OCI-LY3 (cell line): ENCODE results near the gene NPVF.

ENCODE experiments used
- H2AFZ ChIP-seq: fragments of 200-600, 300-600 bp; shearing (Covaris generic); 2 replicates; pipeline ENCODE4 v1.6.0; 2014; ENCODE audit warnings: antibody characterized with exemption, low read depth, low read length
- H3K27ac ChIP-seq: fragments of 200-600, 300-600 bp; sonication (generic); 2 replicates; pipeline ENCODE4 v1.5.1; 2014; ENCODE audit warnings: mild to moderate bottlenecking, low read length, moderate library complexity, mixed read lengths
- H3K27me3 ChIP-seq: fragments of 200-600, 300-600 bp; sonication (generic); 2 replicates; pipeline ENCODE4 v1.6.1; 2014; ENCODE audit warnings: low read depth, low read length, mixed read lengths
- H3K36me3 ChIP-seq: fragments of 200-600, 300-600 bp; sonication (generic); replicated peaks from 2 replicates; pipeline ENCODE3; 2014; ENCODE audit warnings: low read depth, low read length, mixed read lengths
- H3K4me1 ChIP-seq: fragments of 300-600, 200-600 bp; sonication (generic); 2 replicates; pipeline ENCODE4 v1.6.1; 2014; ENCODE audit warnings: low read length, mixed read lengths
- H3K4me2 ChIP-seq: fragments of 200-600, 300-600 bp; sonication (generic); 2 replicates; pipeline ENCODE4 v1.6.1; 2014; ENCODE audit warnings: low read length, mixed read lengths
- H3K4me3 ChIP-seq: fragments of 300-600, 200-600 bp; sonication (generic); 2 replicates; pipeline ENCODE4 v1.5.1; 2014; ENCODE audit warnings: antibody characterized with exemption, mild to moderate bottlenecking, low read length, moderate library complexity
- H3K79me2 ChIP-seq: fragments of 300-600, 200-600 bp; shearing (Covaris generic); 2 replicates; pipeline ENCODE4 v1.6.1; 2014; ENCODE audit warnings: mild to moderate bottlenecking, low read length, mixed read lengths
- H3K9ac ChIP-seq: fragments of 300-600, 200-600 bp; shearing (Covaris generic); 2 replicates; pipeline ENCODE4 v1.6.0; 2014; ENCODE audit warnings: mild to moderate bottlenecking, low read length, moderate library complexity
- H3K9me3 ChIP-seq: fragments of 200-600, 300-600 bp; shearing (Covaris generic); 2 replicates; pipeline ENCODE4 v1.6.1; 2014; ENCODE audit warnings: low read length, mixed read lengths; ENCODE audit not compliant: insufficient read depth
- H4K20me1 ChIP-seq: fragments of 200-600, 300-600 bp; sonication (generic); 2 replicates; pipeline ENCODE4 v1.6.1; 2016; ENCODE audit warnings: low read length, mixed read lengths; ENCODE audit not compliant: insufficient read depth
- CTCF ChIP-seq: fragments of 200-600, 300-600 bp; sonication (generic); IDR thresholded peaks from 2 replicates; pipeline ENCODE4 v1.5.1; 2014; ENCODE audit warnings: antibody characterized with exemption, low read length, low read depth
- EZH2phosphoT487 ChIP-seq: fragments of 200-600 bp; shearing (Covaris generic); IDR thresholded peaks from 2 replicates; pipeline ENCODE4 v1.6.1; 2018; ENCODE audit warnings: antibody characterized with exemption, mixed run types, low read depth

NPVF gene

GRCh38 chr7:25261545-25262140 lies 33.4 kb upstream of the NPVF start:
- Histone ChIP-seq H3K27me3 (peaks cover 15% of the 10 kb centered on the region; the same call in 1 of the 2 replicates), H4K20me1 (no peaks in the 10 kb centered on the region), H3K4me1 (peaks cover 17% of the 10 kb centered on the region), H3K9ac (no peak overlapping the region), H3K9me3 (no peaks in the 10 kb centered on the region), H2AFZ (peak overlapping the region; percentile 63; the same call in 1 of the 2 replicates), H3K4me2 (peak overlapping the region; percentile 71), H3K36me3 (no peaks in the 10 kb centered on the region), H3K79me2 (no peaks in the 10 kb centered on the region), H3K4me3 (no peak overlapping the region; the same call in 1 of the 2 replicates), H3K27ac (no peak overlapping the region)
- TF ChIP-seq EZH2phosphoT487, result no peak

- Histone ChIP-seq H3K27me3 (peaks cover 8% of the 10 kb centered on the region; the same call in 1 of the 2 replicates), H3K9me3 (no peaks in the 10 kb centered on the region), H3K4me2 (peak overlapping the region; percentile 71), H4K20me1 (no peaks in the 10 kb centered on the region), H2AFZ (peak overlapping the region; percentile 63; the same call in 1 of the 2 replicates), H3K9ac (no peak overlapping the region), H3K27ac (no peak overlapping the region), H3K79me2 (no peaks in the 10 kb centered on the region), H3K4me3 (peak overlapping the region; percentile 51), H3K36me3 (no peaks in the 10 kb centered on the region), H3K4me1 (peaks cover 17% of the 10 kb centered on the region)
- TF ChIP-seq CTCF, result no peak
- no peak for TF ChIP-seq EZH2phosphoT487
Measured at GRCh38 chr7:25260862-25261494, 32.7 kb upstream of the NPVF start.

GRCh38 chr7:25259487-25260243 lies 31.4 kb upstream of the NPVF start:
- no peak overlapping the region for H3K9ac ChIP-seq
- peak overlapping the region; percentile 42 for H3K4me2 ChIP-seq
- H3K4me1 ChIP-seq, result peaks cover 17% of the 10 kb centered on the region
- TF ChIP-seq EZH2phosphoT487, result no peak
- TF ChIP-seq CTCF, result peak; percentile 64
- no peaks in the 10 kb centered on the region for H3K79me2 ChIP-seq
- H4K20me1 ChIP-seq, result no peaks in the 10 kb centered on the region
- H3K27ac ChIP-seq, result no peak overlapping the region
- no peaks in the 10 kb centered on the region for H3K36me3 ChIP-seq
- no peak overlapping the region for H3K4me3 ChIP-seq
- H3K27me3 ChIP-seq, result 0 out of 2 replicates have a peak, but pooled peaks cover 5% of the 10 kb centered on the region
- H3K9me3 ChIP-seq, result no peaks in the 10 kb centered on the region
- H2AFZ ChIP-seq, result no peak overlapping the region

- TF ChIP-seq EZH2phosphoT487 (no peak), CTCF (no peak)
- H3K4me2 ChIP-seq, result no peak overlapping the region
- H3K27ac ChIP-seq, result no peak overlapping the region
Measured at GRCh38 chr7:25256333-25256819, 28.1 kb upstream of the NPVF start.

More at GRCh38 chr7:25256333-25256819, 28.1 kb upstream of the NPVF start:
- H3K36me3 ChIP-seq, result no peaks in the 10 kb centered on the region
- no peaks in the 10 kb centered on the region for H3K79me2 ChIP-seq
- no peaks in the 10 kb centered on the region for H4K20me1 ChIP-seq
- H3K4me3 ChIP-seq, result no peak overlapping the region
- H3K4me1 ChIP-seq, result peaks cover 12% of the 10 kb centered on the region
- H2AFZ ChIP-seq, result no peak overlapping the region
- H3K9me3 ChIP-seq, result no peaks in the 10 kb centered on the region
- no peak overlapping the region for H3K9ac ChIP-seq
- H3K27me3 ChIP-seq, result no peaks in the 10 kb centered on the region
